Thyroid gland (tissue), 4 donors: ENCODE results near the gene CCDC88C.

ENCODE experiments used
- CTCF ChIP-seq, 6 experiments: fragments of 200-600 bp in 3 of 6; fragments of 450-650 bp in 3 of 6; sonication (generic) in 3 of 6; IDR thresholded peaks; one replicate each; pipeline ENCODE4 v1.5.1; 2016 to 2019; ENCODE audit warnings: antibody characterized with exemption in 6 of 6, mild to moderate bottlenecking in 2 of 6, inconsistent platforms in 1 of 6, moderate library complexity in 1 of 6
- POLR2A ChIP-seq, 2 donors: fragments of 450-650 bp; IDR thresholded peaks; one replicate each; pipeline ENCODE4 v1.6.1; 2017; ENCODE audit warnings: antibody characterized with exemption in 2 of 2, mild to moderate bottlenecking in 2 of 2, moderate library complexity in 1 of 2

GRCh38 chr14:91232052-91232451 is 185.6 kb downstream of the CCDC88C start:
- no peak for TF ChIP-seq CTCF (IDR thresholded peaks at IDR 0.05)
- TF ChIP-seq POLR2A (IDR thresholded peaks at IDR 0.05) = no peak
